GM12878 (cell line): ENCODE measurements around the gene FIG4. TPM values are rescaled to one million over a fixed set of nuclear protein-coding genes. Genes with fewer than 3 reads are reported as not detected.
"Not testable (repeated sequence)": the region's sequence is repeated elsewhere in the genome, so short reads cannot be mapped to it uniquely, and the experiment has no call there.

Experiments
- ATAC-seq: fragments of 200-7000 bp; cut with Tn5 transposase; 3 replicates; pipeline ENCODE4 v1.9.1; 2020; ENCODE audit warnings: mild to moderate bottlenecking, moderate library complexity
- BruUV-seq: library from RNA; stranded (reverse); fragments of 400-500 nt; replicated peaks from 2 replicates; lab custom pipeline; 2021; lab: Mats Ljungman, UMichigan
- CTCF ChIA-PET: fragments of 300-600 bp; sonication (Branson Sonifier 250); formaldehyde crosslinking; extraction: SDS; loops from one replicate; lab custom pipeline; 2021; ENCODE audit warnings: inconsistent platforms; lab: Yijun Ruan, JAX
- POLR2A ChIA-PET: fragments of 350-600 bp; formaldehyde crosslinking; extraction: SDS; loops from one replicate; lab custom pipeline; 2021; ENCODE audit warnings: inconsistent platforms; lab: Charles Lee
- RAD21 ChIA-PET: fragments of 300-600 bp; sonication (Branson Sonifier 250); formaldehyde crosslinking; loops from one replicate; lab custom pipeline; 2023; ENCODE audit warnings: antibody characterized with exemption; ENCODE audit not compliant: unreplicated experiment; lab: Charles Lee
- SMC1A ChIA-PET: fragments of 300-600 bp; sonication (Branson Sonifier 250); formaldehyde crosslinking; loops from one replicate; lab custom pipeline; 2023; ENCODE audit not compliant: unreplicated experiment, uncharacterized antibody; lab: Charles Lee
- DNase-seq: peaks from one replicate; pipeline ENCODE4 v3.0.0-alpha.2; 2011; ENCODE audit warnings: low read depth, low spot score
- FAIRE-seq: peaks from 3 replicates; lab custom pipeline; 2011; peaks lifted over from hg19 to GRCh38; lab: Jason Lieb, UNC
- H2AFZ ChIP-seq: 2 replicates; pipeline ENCODE4 v1.6.0; 2011; ENCODE audit warnings: low read depth, low read length, control low read depth; ENCODE audit not compliant: control insufficient read depth
- H3K27ac ChIP-seq: 2 replicates; pipeline ENCODE4 v1.5.1; 2011; ENCODE audit warnings: control low read depth; ENCODE audit not compliant: control insufficient read depth, insufficient read depth
- H3K27me3 ChIP-seq, 2 experiments: replicated peaks in 1 of 2; 2 replicates each; pipeline versions ENCODE4 v1.6.0 to v1.6.1; 2011; ENCODE audit warnings: low read length in 1 of 2; ENCODE audit not compliant: control insufficient read depth in 2 of 2, insufficient read depth in 2 of 2
- H3K36me3 ChIP-seq, 2 experiments: 2 replicates each; pipeline ENCODE4 v1.5.1; 2011; ENCODE audit warnings: low read length in 1 of 2; ENCODE audit not compliant: control insufficient read depth in 2 of 2, insufficient read depth in 2 of 2
- H3K4me1 ChIP-seq: 2 replicates; pipeline ENCODE4 v1.6.1; 2011; ENCODE audit warnings: mild to moderate bottlenecking, low read length, moderate library complexity, mixed read lengths; ENCODE audit not compliant: control insufficient read depth, insufficient read depth
- H3K4me2 ChIP-seq: 2 replicates; pipeline ENCODE4 v1.6.0; 2011; ENCODE audit warnings: control low read depth; ENCODE audit not compliant: control insufficient read depth, insufficient read depth
- H3K4me3 ChIP-seq: fragments of 200-600 bp; sonication (generic); 2 replicates; pipeline ENCODE4 v1.5.1; 2016
- H3K79me2 ChIP-seq: 2 replicates; pipeline ENCODE4 v1.6.0; 2011; ENCODE audit warnings: low read length; ENCODE audit not compliant: control insufficient read depth, insufficient read depth
- H3K9ac ChIP-seq: 2 replicates; pipeline ENCODE4 v1.8.0; 2011; ENCODE audit warnings: low read length, control low read depth, mixed read lengths; ENCODE audit not compliant: control insufficient read depth, insufficient read depth
- H3K9me3 ChIP-seq: replicated peaks from 3 replicates; pipeline ENCODE4 v1.5.1; 2011; ENCODE audit warnings: mild to moderate bottlenecking, low read length; ENCODE audit not compliant: control insufficient read depth, insufficient read depth
- H4K20me1 ChIP-seq: 2 replicates; pipeline ENCODE4 v1.6.0; 2011; ENCODE audit not compliant: control insufficient read depth, insufficient read depth
- EGR1 ChIP-seq, 2 experiments: IDR thresholded peaks; 1 replicate in 1 of 2; 2 replicates in 1 of 2; pipeline ENCODE4 v1.6.1; 2011 to 2012; ENCODE audit warnings: low read depth in 2 of 2, low read length in 2 of 2, borderline replicate concordance in 1 of 2, mild to moderate bottlenecking in 1 of 2, moderate library complexity in 1 of 2
- YY1 ChIP-seq: IDR thresholded peaks from 2 replicates; pipeline ENCODE4 v1.6.1; 2011; ENCODE audit warnings: low read depth, mild to moderate bottlenecking, low read length
- WGBS: methylation state at CpG from one replicate; pipeline ENCODE4 v1.1.6; 2016; ENCODE audit warnings: low lambda C conversion rate; ENCODE audit not compliant: insufficient replicate concordance, insufficient coverage; ENCODE audit errors: missing lambda C conversion rate; 5-methylcytosine and 5-hydroxymethylcytosine counted together
- in situ Hi-C: fragments of 300-500 bp; cut with MboI; formaldehyde crosslinking; loops from 9 replicates; pipeline ENCODE4 v1.14.3; 2018; ENCODE audit warnings: mixed read lengths
- intact Hi-C: fragments of 100-400 bp; cut with micrococcal nuclease; formaldehyde crosslinking; loops from one replicate; pipeline ENCODE4 v1.14.2; 2022; ENCODE audit not compliant: unreplicated experiment
- polyA plus RNA-seq, 11 experiments: library from polyadenylated mRNA; depleted of rRNA in 4 of 11; unstranded in 6 of 11; stranded (reverse) in 5 of 11; fragments of >200 nt; fragmentation: Nextera tagmentation in 4 of 11; fragmentation: Illumina TruSeq in 1 of 11; extraction: Ambion mirVana in 4 of 11; extraction: Trizol in 1 of 11; gene quantifications; 1 replicate in 1 of 11; 2 replicates in 10 of 11; pipeline versions ENCODE4 v1.2.1 to v1.2.3, GENCODE V29; 2011 to 2016; ENCODE audit warnings: inconsistent platforms in 2 of 11, missing spikeins in 2 of 11, low read depth in 1 of 11
- total RNA-seq, 4 experiments: library from RNA; depleted of rRNA in 3 of 4; stranded (reverse); fragments of >200 nt in 3 of 4; fragmentation: Illumina TruSeq in 1 of 4; extraction: Trizol in 1 of 4; gene quantifications; 2 replicates each; pipeline versions ENCODE4 v1.2.1 to v1.2.3, GENCODE V29; 2013 to 2021
- TF ChIP-seq, protein P1 (sequence below): fragments of 450-650 bp; IDR thresholded peaks from 2 replicates; pipeline ENCODE4 v1.6.1; 2016; ENCODE audit warnings: mild to moderate bottlenecking

FIG4 gene
- total and polyA plus RNA-seq, 10 of the 15 experiments (the other 5 are each of a cell fraction or from before 2014, with no cell fraction given) = 3.8 to 23.2 (median 11.8) TPM

DNA sequence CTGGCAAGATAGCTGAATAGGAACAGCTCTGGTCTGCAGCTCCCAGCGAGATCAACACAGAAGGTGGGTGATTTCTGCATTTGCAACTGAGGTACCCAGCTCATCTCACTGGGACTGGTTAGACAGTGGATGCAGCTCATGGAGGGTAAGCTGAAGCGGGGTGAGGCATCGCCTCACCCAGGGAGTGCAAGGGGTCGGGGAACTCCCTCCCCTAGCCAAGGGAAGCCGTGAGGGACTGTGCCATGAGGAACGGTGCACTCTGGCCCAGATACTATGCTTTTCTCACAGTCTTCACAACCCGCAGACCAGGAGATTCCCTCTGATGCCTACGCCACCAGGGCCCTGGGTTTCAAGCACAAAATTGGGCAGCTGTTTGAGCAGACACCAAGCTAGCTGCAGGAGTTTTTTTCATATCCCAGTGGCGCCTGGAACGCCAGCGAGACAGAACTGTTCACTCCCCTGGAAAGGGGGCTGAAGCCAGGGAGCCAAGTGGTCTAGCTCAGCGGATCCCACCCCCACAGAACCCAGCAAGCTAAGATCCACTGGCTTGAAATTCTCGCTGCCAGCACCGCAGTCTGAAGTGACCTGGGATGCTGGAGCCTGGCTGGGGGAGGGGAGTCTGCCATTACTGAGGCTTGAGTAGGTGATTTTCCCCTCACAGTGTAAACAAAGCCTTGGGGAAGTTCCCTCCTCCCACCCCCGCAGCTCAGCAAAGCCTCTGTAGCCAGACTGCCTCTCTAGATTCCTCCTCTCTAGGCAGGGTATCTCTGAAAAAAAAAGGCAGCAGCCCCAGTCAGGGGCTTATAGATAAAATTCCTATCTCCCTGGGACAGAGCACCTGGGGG, 12.2 kb upstream of the FIG4 start:
- RAD21 ChIA-PET = interaction anchor here (1.2 to 1.7 kb wide), 2 partner anchors 12 to 14 kb away, joined by 4 to 5 read pairs; partner anchors contain the start of genes AK9 and FIG4
- H3K4me1 ChIP-seq, H3K27ac ChIP-seq, intact Hi-C loops, FAIRE-seq, DNase-seq, H4K20me1 ChIP-seq, in situ Hi-C loops, H3K4me3 ChIP-seq, H3K9ac ChIP-seq, H3K9me3 ChIP-seq, H3K36me3 ChIP-seq, H3K27me3 ChIP-seq, H3K4me2 ChIP-seq, H2AFZ ChIP-seq, H3K79me2 ChIP-seq, BruUV-seq: not testable (repeated sequence)
- CTCF ChIA-PET = interaction anchor here (2.0 kb wide), 1 partner anchor 360 kb away, joined by 8 read pairs; no protein-coding TSS in a partner anchor
- peak; percentile 95 for ATAC-seq
- SMC1A ChIA-PET = interaction anchor here (0.7 to 1.8 kb wide), 4 partner anchors 9 to 361 kb away, joined by 3 to 6 read pairs (median 4); partner anchors contain the start of genes AK9 and FIG4
- peak in 1 of 2 experiments; percentile 55; a peak in 2 of 3 replicates for TF ChIP-seq EGR1 (IDR thresholded peaks at IDR 0.05; ENCODE audit: borderline replicate concordance in 1 of 2, low read depth in 2 of 2, low read length in 2 of 2)
- TF ChIP-seq, protein P1, sequence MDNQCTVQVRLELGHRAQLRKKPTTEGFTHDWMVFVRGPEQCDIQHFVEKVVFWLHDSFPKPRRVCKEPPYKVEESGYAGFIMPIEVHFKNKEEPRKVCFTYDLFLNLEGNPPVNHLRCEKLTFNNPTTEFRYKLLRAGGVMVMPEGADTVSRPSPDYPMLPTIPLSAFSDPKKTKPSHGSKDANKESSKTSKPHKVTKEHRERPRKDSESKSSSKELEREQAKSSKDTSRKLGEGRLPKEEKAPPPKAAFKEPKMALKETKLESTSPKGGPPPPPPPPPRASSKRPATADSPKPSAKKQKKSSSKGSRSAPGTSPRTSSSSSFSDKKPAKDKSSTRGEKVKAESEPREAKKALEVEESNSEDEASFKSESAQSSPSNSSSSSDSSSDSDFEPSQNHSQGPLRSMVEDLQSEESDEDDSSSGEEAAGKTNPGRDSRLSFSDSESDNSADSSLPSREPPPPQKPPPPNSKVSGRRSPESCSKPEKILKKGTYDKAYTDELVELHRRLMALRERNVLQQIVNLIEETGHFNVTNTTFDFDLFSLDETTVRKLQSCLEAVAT = peak; percentile 32; the same call in 1 of the 2 replicates
- 0 out of 2 replicates have a peak, but pooled peaks have one; percentile 40 for TF ChIP-seq YY1
- POLR2A ChIA-PET = interaction anchor here (0.6 kb wide), 1 partner anchor 38 kb away, joined by 3 read pairs; no protein-coding TSS in a partner anchor
- 69% methylated on average over 14 of the region's 15 CpGs for WGBS
